Activated T-cell treated with anti-CD3 and anti-CD28 coated beads for 24 hours (primary cell): ENCODE results near the gene DCP2.

Experiments used
- DNase-seq: peaks from one replicate; pipeline ENCODE4 v3.0.0-alpha.2; 2020; ENCODE audit warnings: low read depth

The DCP2 gene

GRCh38 chr5:113047733-113048652 lies 71.4 kb downstream of the DCP2 start:
- no peak for DNase-seq

- no peak for DNase-seq
Observed at GRCh38 chr5:113048931-113049330, 72.3 kb downstream of the DCP2 start.

GRCh38 chr5:113050721-113051382 lies 74.3 kb downstream of the DCP2 start:
- no peak for DNase-seq

- DNase-seq: no peak
Observed at GRCh38 chr5:113052041-113052795, 75.6 kb downstream of the DCP2 start.

- no peak for DNase-seq
Observed at GRCh38 chr5:113053511-113053995, 77.0 kb downstream of the DCP2 start.

GRCh38 chr5:113054899-113055298 lies 78.3 kb downstream of the DCP2 start:
- DNase-seq: no peak

- no peak for DNase-seq
Observed at GRCh38 chr5:113056988-113057387, 80.4 kb downstream of the DCP2 start.

GRCh38 chr5:113057557-113057984 lies 81.0 kb downstream of the DCP2 start:
- DNase-seq: no peak

- DNase-seq: no peak
Observed at GRCh38 chr5:113058269-113058668, 81.7 kb downstream of the DCP2 start.

GRCh38 chr5:113058706-113059226 lies 82.2 kb downstream of the DCP2 start:
- no peak for DNase-seq

GRCh38 chr5:113059232-113060040 lies 82.8 kb downstream of the DCP2 start:
- no peak for DNase-seq

GRCh38 chr5:113060408-113061025 lies 83.9 kb downstream of the DCP2 start:
- DNase-seq: no peak

- no peak for DNase-seq
Observed at GRCh38 chr5:113061846-113062780, 85.5 kb downstream of the DCP2 start.

GRCh38 chr5:113062869-113063508 lies 86.4 kb downstream of the DCP2 start:
- no peak for DNase-seq

- DNase-seq: no peak
Observed at GRCh38 chr5:113063927-113064326, 87.3 kb downstream of the DCP2 start.

GRCh38 chr5:113064806-113065205 lies 88.2 kb downstream of the DCP2 start:
- no peak for DNase-seq

GRCh38 chr5:113065626-113066025 lies 89.0 kb downstream of the DCP2 start:
- DNase-seq: no peak

GRCh38 chr5:113067635-113068344 lies 91.2 kb downstream of the DCP2 start:
- DNase-seq: no peak

GRCh38 chr5:113068559-113068958 lies 92.0 kb downstream of the DCP2 start:
- DNase-seq: no peak
